H1 (cell line): ENCODE measurements around the gene PPFIA4. TPM values are rescaled to one million over a fixed set of nuclear protein-coding genes. Genes with fewer than 3 reads are reported as not detected.
A peak's percentile ranks its signal among the peaks of the same experiment; 100 is the strongest.

Source experiments
- ASH2L ChIP-seq: fragments of 200-600, 300-600 bp; sonication (generic); IDR thresholded peaks from one replicate; pipeline ENCODE4 v1.7.1; 2017; ENCODE audit warnings: low read length
- BRCA1 ChIP-seq: IDR thresholded peaks from 2 replicates; pipeline ENCODE4 v1.6.1; 2012; ENCODE audit warnings: low read depth, low read length, improper control_type of control experiment
- CTBP2 ChIP-seq: IDR thresholded peaks from 2 replicates; pipeline ENCODE4 v1.7.0; 2011; ENCODE audit warnings: borderline replicate concordance, mild to moderate bottlenecking, moderate library complexity, mixed read lengths, low read length; ENCODE audit not compliant: insufficient read depth, insufficient read length
- E2F6 ChIP-seq: IDR thresholded peaks from 2 replicates; pipeline ENCODE4 v1.6.1; 2012; ENCODE audit warnings: inconsistent platforms
- EP300 ChIP-seq, 2 experiments: IDR thresholded peaks; 1 replicate in 1 of 2; 2 replicates in 1 of 2; pipeline ENCODE4 v1.6.1; 2011 to 2012; ENCODE audit warnings: low read depth in 2 of 2, low read length in 2 of 2, mild to moderate bottlenecking in 2 of 2, borderline replicate concordance in 1 of 2, inconsistent platforms in 1 of 2, moderate library complexity in 1 of 2
- EZH2 ChIP-seq: fragments of 200-600 bp; sonication (generic); IDR thresholded peaks from 2 replicates; pipeline ENCODE4 v1.7.1; 2012; ENCODE audit warnings: low read depth, mild to moderate bottlenecking, moderate library complexity, low read length, inconsistent platforms; ENCODE audit not compliant: severe bottlenecking
- GABPA ChIP-seq: IDR thresholded peaks from 2 replicates; pipeline ENCODE4 v1.6.1; 2011; ENCODE audit warnings: mild to moderate bottlenecking, low read length, moderate library complexity, borderline replicate concordance; ENCODE audit not compliant: insufficient read depth
- KDM5A ChIP-seq: fragments of 200-600 bp; IDR thresholded peaks from 2 replicates; pipeline ENCODE4 v1.7.1; 2012; ENCODE audit warnings: mild to moderate bottlenecking, low read length, inconsistent platforms, mixed read lengths
- PHF8 ChIP-seq: fragments of 200-600 bp; sonication (generic); conservative IDR thresholded peaks from 2 replicates; pipeline ENCODE4 v1.7.1; 2012; ENCODE audit warnings: low read depth, mild to moderate bottlenecking, inconsistent platforms, low read length, moderate library complexity
- POLR2A ChIP-seq, 2 experiments: IDR thresholded peaks; 1 replicate in 1 of 2; 2 replicates in 1 of 2; pipeline ENCODE4 v1.6.1; 2011; ENCODE audit warnings: low read depth in 2 of 2, low read length in 2 of 2, mild to moderate bottlenecking in 2 of 2; ENCODE audit errors: control extremely low read depth in 1 of 2
- RBBP5 ChIP-seq: IDR thresholded peaks from 2 replicates; pipeline ENCODE4 v1.7.1; 2012; ENCODE audit warnings: low read depth, mild to moderate bottlenecking, inconsistent platforms, low read length, moderate library complexity, borderline replicate concordance
- SAP30 ChIP-seq: fragments of 300-600 bp; sonication (generic); IDR thresholded peaks from 2 replicates; pipeline ENCODE4 v1.7.1; 2012; ENCODE audit warnings: low read length, moderate library complexity, mild to moderate bottlenecking, inconsistent platforms; ENCODE audit not compliant: insufficient read depth, insufficient replicate concordance
- SIN3A ChIP-seq, 2 experiments: IDR thresholded peaks in 1 of 2; conservative IDR thresholded peaks in 1 of 2; 2 replicates each; pipeline ENCODE4 v1.6.1; 2011 to 2012; ENCODE audit warnings: low read length in 2 of 2, improper control_type of control experiment in 1 of 2, low read depth in 1 of 2, mild to moderate bottlenecking in 1 of 2
- SIRT6 ChIP-seq: IDR thresholded peaks from one replicate; pipeline ENCODE4 v1.7.1; 2012; ENCODE audit warnings: low read length, inconsistent platforms
- SP1 ChIP-seq: IDR thresholded peaks from 2 replicates; pipeline ENCODE4 v1.6.1; 2011; ENCODE audit warnings: low read depth, low read length
- SP4 ChIP-seq: IDR thresholded peaks from 2 replicates; pipeline ENCODE4 v1.6.1; 2012; ENCODE audit warnings: low read length, inconsistent platforms
- YY1 ChIP-seq: IDR thresholded peaks from 2 replicates; pipeline ENCODE4 v1.6.1; 2011; ENCODE audit warnings: low read depth, mild to moderate bottlenecking, low read length
- ZNF274 ChIP-seq: IDR thresholded peaks from 2 replicates; pipeline ENCODE4 v1.7.0; 2012; ENCODE audit warnings: low read length, borderline replicate concordance; ENCODE audit errors: extremely low read depth
- polyA plus RNA-seq, 7 experiments: library from polyadenylated mRNA; depleted of rRNA in 3 of 7; stranded (reverse) in 5 of 7; unstranded in 2 of 7; fragments of >200 nt in 5 of 7; fragments of 200-250 nt in 2 of 7; gene quantifications; 1 replicate in 5 of 7; 2 replicates in 1 of 7; 4 replicates in 1 of 7; pipeline versions ENCODE4 v1.2.1 to v1.2.3, GENCODE V29; 2011 to 2013; ENCODE audit warnings: missing spikeins in 2 of 7, mixed read lengths in 2 of 7
- total RNA-seq: library from RNA; stranded (reverse); fragmentation: NEBNext Ultra II Directional; extraction: Animal tissue kit (Norgen Biotek cat#: 25700); gene quantifications from 2 replicates; pipeline ENCODE4 v1.2.1, GENCODE V29; 2021

The PPFIA4 gene
- total and polyA plus RNA-seq, 2 of the 8 experiments (the other 6 are each of a cell fraction or from before 2014, with no cell fraction given) = 9.0 to 9.9 TPM

GRCh38 chr1:203006948-203007871 lies 19.1 kb upstream of the PPFIA4 start, which contains the start of gene TMEM183A (continued):
- 0 out of 4 replicates have a peak, but pooled peaks have one; percentile 21 to 36 for TF ChIP-seq SIN3A (conservative IDR thresholded peaks at IDR 0.05 in 1 of 2, IDR thresholded peaks at IDR 0.05 in 1 of 2; ENCODE audit: low read depth in 1 of 2, low read length in 2 of 2)
- TF ChIP-seq EP300 (IDR thresholded peaks at IDR 0.05; ENCODE audit: borderline replicate concordance in 1 of 2, low read depth in 2 of 2, low read length in 2 of 2) = no peak
- no peak for TF ChIP-seq SP4
- TF ChIP-seq YY1 = peak; percentile 82; the same call in 1 of the 2 replicates
- peak; percentile 95 for TF ChIP-seq PHF8
- TF ChIP-seq POLR2A (IDR thresholded peaks at IDR 0.05; ENCODE audit: control extremely low read depth in 1 of 2, low read depth in 2 of 2, low read length in 2 of 2) = peak; percentile 98 to 99
- TF ChIP-seq GABPA = no peak
- peak; percentile 80 for TF ChIP-seq KDM5A
- TF ChIP-seq CTBP2 = no peak
- peak; percentile 63 for TF ChIP-seq SAP30
- TF ChIP-seq BRCA1 = peak; percentile 85
- TF ChIP-seq EZH2 = no peak
- TF ChIP-seq ASH2L = peak; percentile 88
- TF ChIP-seq SP1 = peak; percentile 89
- no peak for TF ChIP-seq ZNF274
- no peak for TF ChIP-seq SIRT6
- peak; percentile 85 for TF ChIP-seq RBBP5
- peak; percentile 60 for TF ChIP-seq E2F6
